ENCODE results near the gene ERC2. TPM values are rescaled to one million over a fixed set of nuclear protein-coding genes. Genes with fewer than 3 reads are reported as not detected.

ERC2 gene
- total RNA-seq, 1 donor from 2014 or later = 0.99 TPM

DNA sequence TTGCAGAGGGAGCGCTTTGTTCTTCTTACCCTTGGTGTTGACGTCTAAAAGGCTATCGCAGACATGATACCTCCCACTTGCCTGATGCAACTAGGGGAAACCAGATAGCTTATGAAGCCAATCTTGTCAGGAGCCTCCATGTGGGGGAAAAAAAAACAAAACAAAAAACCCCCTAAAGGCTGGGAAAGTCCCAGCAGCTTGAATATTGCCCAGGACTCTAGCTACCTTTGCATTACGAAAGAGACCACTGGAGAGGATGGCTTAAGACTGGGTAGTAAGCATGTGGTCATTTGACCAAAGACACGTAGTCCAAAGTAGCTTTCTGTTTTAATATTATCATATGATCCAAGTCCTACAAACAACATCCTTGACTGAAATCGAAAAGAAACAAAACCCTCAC, 860.4 kb downstream of the ERC2 start:
- peaks cover 31% of the 10 kb centered on the region for H3K27me3 ChIP-seq (ENCODE audit: low read depth)

DNA sequence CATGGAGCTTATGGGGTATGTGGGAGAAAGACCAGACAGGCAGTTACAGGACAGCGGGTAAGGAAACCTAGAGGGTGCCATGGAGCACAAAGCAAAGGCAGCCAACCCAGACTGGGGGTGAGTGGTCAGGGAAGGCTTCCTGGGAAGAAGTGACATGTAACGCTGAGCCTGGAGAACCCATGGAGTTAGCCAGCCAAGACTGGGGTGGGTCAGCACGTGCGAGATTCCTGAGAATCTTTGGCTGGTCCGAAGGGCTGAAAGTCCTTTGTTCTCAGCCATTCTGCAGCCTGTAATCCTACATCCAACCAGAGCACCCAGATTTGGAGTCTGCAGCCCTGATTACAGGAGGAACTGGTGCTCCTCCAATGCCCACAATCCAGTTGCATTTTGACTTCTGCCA, 861.1 kb downstream of the ERC2 start:
- TF ChIP-seq CTCF (IDR thresholded peaks at IDR 0.05; ENCODE audit: borderline replicate concordance) = no peak
- intact Hi-C loops (cut with micrococcal nuclease) = no loop called here
- H3K36me3 ChIP-seq = no peaks in the 10 kb centered on the region
- no peak overlapping the region for H3K4me3 ChIP-seq
- no peaks in the 10 kb centered on the region for H3K4me1 ChIP-seq
- H3K27ac ChIP-seq (replicated peaks) = no peak overlapping the region
- H3K27me3 ChIP-seq (ENCODE audit: low read depth) = peaks cover 34% of the 10 kb centered on the region
- no peaks in the 10 kb centered on the region for H3K9me3 ChIP-seq (replicated peaks)
- DNase-seq = no peak

More for the DNA sequence above, 860.4 kb downstream of the ERC2 start:
- intact Hi-C loops (cut with micrococcal nuclease) = no loop called here
- no peaks in the 10 kb centered on the region for H3K4me1 ChIP-seq
- no peaks in the 10 kb centered on the region for H3K36me3 ChIP-seq
- H3K9me3 ChIP-seq (replicated peaks) = no peaks in the 10 kb centered on the region
- no peak overlapping the region for H3K4me3 ChIP-seq
- TF ChIP-seq CTCF (IDR thresholded peaks at IDR 0.05; ENCODE audit: borderline replicate concordance) = no peak
- DNase-seq = no peak
- no peak overlapping the region for H3K27ac ChIP-seq (replicated peaks)

DNA sequence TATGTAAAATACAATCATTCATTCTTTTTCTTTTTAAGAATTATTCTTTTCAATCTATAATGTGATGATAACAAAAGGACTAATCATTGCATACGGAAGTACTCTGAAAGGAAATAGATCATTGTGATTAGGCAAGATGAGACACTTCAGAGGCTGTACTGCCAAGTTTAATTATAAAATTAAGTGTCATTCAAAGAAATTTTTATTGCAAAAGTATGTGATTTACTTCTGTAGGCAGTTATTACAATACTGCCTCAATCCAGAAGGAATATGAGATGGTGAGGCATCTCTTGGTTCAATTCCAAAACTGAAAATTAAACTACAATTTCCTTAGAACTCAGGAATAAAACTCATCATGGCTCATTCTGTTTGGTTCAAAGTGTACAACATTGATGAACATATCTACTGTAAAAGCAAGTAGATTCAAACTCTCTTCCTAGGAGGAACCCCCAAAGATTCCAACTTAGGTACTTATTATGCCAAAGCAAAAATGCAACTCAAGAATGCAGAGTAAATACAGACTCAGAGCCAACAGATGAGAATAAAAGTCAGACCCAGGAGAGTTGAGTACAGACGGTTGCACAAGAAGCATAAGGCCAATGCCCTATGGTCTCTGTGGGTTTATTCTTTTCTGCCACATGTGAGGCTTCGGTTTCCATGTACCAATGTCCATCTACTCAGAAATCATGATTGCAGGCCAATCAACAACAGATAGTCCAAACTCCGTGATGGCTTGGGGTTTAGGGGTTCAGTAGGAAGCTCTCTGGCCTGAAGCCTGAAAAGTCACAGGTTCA, 862.6 kb downstream of the ERC2 start:
- intact Hi-C loops (cut with micrococcal nuclease) = no loop called here
- no peaks in the 10 kb centered on the region for H3K9me3 ChIP-seq (replicated peaks)
- no peak for TF ChIP-seq CTCF (IDR thresholded peaks at IDR 0.05; ENCODE audit: borderline replicate concordance)

GRCh38 chr3:55604846-55605245, 863.4 kb downstream of the ERC2 start:
- peaks cover 34% of the 10 kb centered on the region for H3K27me3 ChIP-seq (ENCODE audit: low read depth)
- DNase-seq = no peak
- intact Hi-C loops (cut with micrococcal nuclease) = no loop called here
- H3K4me3 ChIP-seq = no peak overlapping the region
- TF ChIP-seq CTCF (IDR thresholded peaks at IDR 0.05; ENCODE audit: borderline replicate concordance) = no peak
- H3K4me1 ChIP-seq = no peaks in the 10 kb centered on the region
- no peaks in the 10 kb centered on the region for H3K9me3 ChIP-seq (replicated peaks)
- H3K36me3 ChIP-seq = no peaks in the 10 kb centered on the region
- H3K27ac ChIP-seq (replicated peaks) = no peak overlapping the region

More for the DNA sequence above, 862.6 kb downstream of the ERC2 start:
- Histone ChIP-seq H3K4me1 (no peaks in the 10 kb centered on the region), H3K4me3 (no peak overlapping the region), H3K27ac (replicated peaks) (no peak overlapping the region), H3K36me3 (no peaks in the 10 kb centered on the region), H3K27me3 (ENCODE audit: low read depth) (peaks cover 37% of the 10 kb centered on the region)
- DNase-seq = no peak

DNA sequence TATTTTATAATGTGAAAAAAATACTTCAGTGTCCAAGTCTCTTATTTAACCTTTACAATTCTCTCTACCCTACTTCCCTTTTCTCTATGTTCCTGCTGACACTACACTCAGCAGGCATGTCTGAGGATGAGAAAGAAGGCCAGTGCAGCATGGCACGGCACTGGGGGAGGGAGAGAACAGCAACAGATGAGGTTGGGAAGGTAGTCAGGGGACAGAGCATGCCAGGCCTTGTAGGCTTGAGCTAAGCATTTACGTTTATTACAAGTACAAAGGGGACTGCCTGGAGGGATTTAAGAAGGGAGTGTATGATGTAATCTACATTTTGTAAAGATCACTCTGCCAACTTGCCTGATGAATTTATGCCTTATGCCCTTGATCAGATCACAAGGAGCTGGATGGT, 863.9 kb downstream of the ERC2 start:
- intact Hi-C loops (cut with micrococcal nuclease) = no loop called here
- Histone ChIP-seq H3K36me3 (no peaks in the 10 kb centered on the region), H3K27me3 (ENCODE audit: low read depth) (peaks cover 31% of the 10 kb centered on the region), H3K4me1 (no peaks in the 10 kb centered on the region), H3K4me3 (no peak overlapping the region), H3K27ac (replicated peaks) (no peak overlapping the region), H3K9me3 (replicated peaks) (no peaks in the 10 kb centered on the region)
- no peak for DNase-seq
- TF ChIP-seq CTCF (IDR thresholded peaks at IDR 0.05; ENCODE audit: borderline replicate concordance) = no peak
